H1 (cell line): Measurements from ENCODE around the gene ZNF277. TPM values are rescaled to one million over a fixed set of nuclear protein-coding genes. Genes with fewer than 3 reads are reported as not detected.

Experiments used
- polyA plus RNA-seq, 7 experiments: library from polyadenylated mRNA; depleted of rRNA in 3 of 7; stranded (reverse) in 5 of 7; unstranded in 2 of 7; fragments of >200 nt in 5 of 7; fragments of 200-250 nt in 2 of 7; gene quantifications; 1 replicate in 5 of 7; 2 replicates in 1 of 7; 4 replicates in 1 of 7; pipeline versions ENCODE4 v1.2.1 to v1.2.3, GENCODE V29; 2011 to 2013; ENCODE audit warnings: missing spikeins in 2 of 7, mixed read lengths in 2 of 7
- total RNA-seq: library from RNA; stranded (reverse); fragmentation: NEBNext Ultra II Directional; extraction: Animal tissue kit (Norgen Biotek cat#: 25700); gene quantifications from 2 replicates; pipeline ENCODE4 v1.2.1, GENCODE V29; 2021
- TF ChIP-seq, protein P1 (sequence below): IDR thresholded peaks from 2 replicates; pipeline ENCODE4 v1.6.1; 2012; ENCODE audit warnings: low read length, inconsistent platforms

ZNF277 gene
- total and polyA plus RNA-seq, 2 of the 8 experiments (the other 6 are each of a cell fraction or from before 2014, with no cell fraction given) = 5.1 to 21.7 TPM

DNA sequence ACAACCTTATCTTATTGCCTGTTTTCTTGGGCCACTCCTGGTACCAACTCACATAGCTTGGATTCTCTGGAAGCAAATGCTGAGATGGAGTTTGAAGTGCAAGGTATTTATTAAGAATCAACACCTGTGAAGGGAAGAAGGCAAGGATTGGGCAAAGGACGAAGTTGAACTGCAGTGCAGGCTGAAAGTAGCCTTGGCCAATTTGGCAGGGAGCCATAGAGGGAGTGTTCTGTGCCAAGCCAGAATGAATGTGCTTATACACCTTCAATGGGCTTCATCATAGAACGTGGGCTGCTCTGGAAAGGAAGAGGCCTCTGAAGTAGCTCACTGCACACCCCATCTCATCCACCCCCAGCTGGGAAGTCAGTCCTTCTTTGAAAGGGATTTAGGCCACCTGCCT, 163.9 kb downstream of the ZNF277 start (continued):
- TF ChIP-seq, protein P1, sequence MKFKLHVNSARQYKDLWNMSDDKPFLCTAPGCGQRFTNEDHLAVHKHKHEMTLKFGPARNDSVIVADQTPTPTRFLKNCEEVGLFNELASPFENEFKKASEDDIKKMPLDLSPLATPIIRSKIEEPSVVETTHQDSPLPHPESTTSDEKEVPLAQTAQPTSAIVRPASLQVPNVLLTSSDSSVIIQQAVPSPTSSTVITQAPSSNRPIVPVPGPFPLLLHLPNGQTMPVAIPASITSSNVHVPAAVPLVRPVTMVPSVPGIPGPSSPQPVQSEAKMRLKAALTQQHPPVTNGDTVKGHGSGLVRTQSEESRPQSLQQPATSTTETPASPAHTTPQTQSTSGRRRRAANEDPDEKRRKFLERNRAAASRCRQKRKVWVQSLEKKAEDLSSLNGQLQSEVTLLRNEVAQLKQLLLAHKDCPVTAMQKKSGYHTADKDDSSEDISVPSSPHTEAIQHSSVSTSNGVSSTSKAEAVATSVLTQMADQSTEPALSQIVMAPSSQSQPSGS = no peak
